Esophagus muscularis mucosa (tissue), 4 donors: Measurements from ENCODE around the gene SLC22A8. TPM values are rescaled to one million over a fixed set of nuclear protein-coding genes. Genes with fewer than 3 reads are reported as not detected.

Experiments used
- DNase-seq: peaks from one replicate; pipeline ENCODE4 v3.0.0-alpha.2; 2017; ENCODE audit errors: extremely low spot score
- H3K27ac ChIP-seq, 4 donors: fragments of 200-600 bp; sonication (generic); replicated peaks in 1 of 4; 1 replicate in 3 of 4; 2 replicates in 1 of 4; pipeline ENCODE4 v1.5.1; 2016 to 2019; ENCODE audit warnings: mild to moderate bottlenecking in 1 of 4
- H3K27me3 ChIP-seq, 4 donors: fragments of 200-600 bp; sonication (generic); one replicate each; pipeline versions ENCODE4 v1.5.1 to v1.6.0; 2016 to 2019
- H3K36me3 ChIP-seq, 4 donors: fragments of 200-600 bp; sonication (generic); one replicate each; pipeline ENCODE4 v1.5.1; 2016 to 2019
- H3K4me1 ChIP-seq, 4 donors: fragments of 200-600 bp; sonication (generic); one replicate each; pipeline ENCODE4 v1.5.1; 2016 to 2019
- H3K4me3 ChIP-seq, 4 donors: fragments of 200-600 bp; sonication (generic); 1 replicate in 2 of 4; 2 replicates in 2 of 4; pipeline ENCODE4 v1.5.1; 2016 to 2019; ENCODE audit warnings: mild to moderate bottlenecking in 4 of 4, moderate library complexity in 1 of 4
- H3K9me3 ChIP-seq, 4 donors: fragments of 200-600 bp; sonication (generic); 1 replicate in 3 of 4; 2 replicates in 1 of 4; pipeline ENCODE4 v1.5.1; 2016 to 2019
- EP300 ChIP-seq: sonication (generic); formaldehyde crosslinking; IDR thresholded peaks from one replicate; pipeline ENCODE4 v1.6.1; 2017; ENCODE audit warnings: antibody characterized with exemption
- POLR2A ChIP-seq: fragments of 450-650 bp; IDR thresholded peaks from one replicate; pipeline ENCODE4 v1.6.1; 2017; ENCODE audit warnings: antibody characterized with exemption, moderate library complexity, mild to moderate bottlenecking, low read depth
- POLR2AphosphoS5 ChIP-seq, 2 donors: sonication (generic); formaldehyde crosslinking; IDR thresholded peaks; one replicate each; pipeline ENCODE4 v1.6.1; 2017; ENCODE audit warnings: antibody characterized with exemption in 2 of 2
- WGBS: methylation state at CpG from one replicate; pipeline ENCODE4 v1.1.5; 2018; 5-methylcytosine and 5-hydroxymethylcytosine counted together
- intact Hi-C: fragments of 100-400 bp; cut with DNase I; formaldehyde crosslinking; loops from one replicate; pipeline ENCODE4 v1.15.1; 2023
- total RNA-seq, 4 donors: library from RNA; depleted of rRNA; stranded (reverse); fragments of >200 nt; gene quantifications; one replicate each; pipeline versions ENCODE4 v1.1.0 to v1.2.1, GENCODE V29; 2016
- TF ChIP-seq, protein P1 (sequence below), 3 experiments: fragments of 200-600 bp in 2 of 3; fragments of 450-650 bp in 1 of 3; sonication (generic) in 2 of 3; IDR thresholded peaks; one replicate each; pipeline ENCODE4 v1.5.1; 2017 to 2019; ENCODE audit warnings: antibody characterized with exemption in 3 of 3, mild to moderate bottlenecking in 2 of 3, moderate library complexity in 1 of 3

Gene SLC22A8
- total RNA-seq, 4 donors from 2014 or later = not detected

DNA sequence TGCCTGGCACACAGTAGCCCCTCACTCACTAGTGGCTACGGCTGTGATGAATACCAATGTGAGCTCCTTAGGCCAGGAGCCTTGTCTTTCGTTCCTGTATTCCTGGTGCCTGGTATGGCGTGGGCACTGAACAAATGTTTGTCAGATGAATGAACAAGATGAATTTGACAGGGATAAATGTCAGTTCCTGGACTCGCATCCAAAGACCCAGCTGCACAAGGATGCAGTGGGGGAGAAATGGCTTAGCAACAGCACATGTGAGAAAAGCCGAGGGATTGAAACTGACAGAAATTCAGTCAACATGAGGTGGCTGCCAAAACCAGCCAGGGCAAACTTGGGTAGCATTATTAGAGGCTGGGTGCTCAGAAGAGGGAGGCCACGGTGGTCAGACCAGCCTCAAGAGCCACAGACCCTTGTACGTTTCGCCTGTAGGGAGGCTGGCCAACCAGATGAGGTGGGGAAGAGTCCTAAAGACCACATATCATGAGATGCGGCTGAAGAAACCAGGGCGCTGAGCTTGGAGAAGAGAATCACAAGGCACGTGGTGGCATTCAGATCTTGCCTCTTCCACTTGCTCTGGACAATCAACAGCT, 7.7 kb upstream of the SLC22A8 start:
- peak overlapping the region in 2 of 4 donors; percentile 0 to 11 for H3K4me3 ChIP-seq
- H3K27me3 ChIP-seq = no peaks in the 10 kb centered on the region
- no peaks in the 10 kb centered on the region for H3K36me3 ChIP-seq
- H3K27ac ChIP-seq = peak overlapping the region in 1 of 4 donors; percentile 11
- no peak for DNase-seq
- 88% methylated on average over 10 of the region's 11 CpGs for WGBS
- no peak for TF ChIP-seq POLR2AphosphoS5 (IDR thresholded peaks at IDR 0.05)
- TF ChIP-seq POLR2A = no peak
- TF ChIP-seq, protein P1, sequence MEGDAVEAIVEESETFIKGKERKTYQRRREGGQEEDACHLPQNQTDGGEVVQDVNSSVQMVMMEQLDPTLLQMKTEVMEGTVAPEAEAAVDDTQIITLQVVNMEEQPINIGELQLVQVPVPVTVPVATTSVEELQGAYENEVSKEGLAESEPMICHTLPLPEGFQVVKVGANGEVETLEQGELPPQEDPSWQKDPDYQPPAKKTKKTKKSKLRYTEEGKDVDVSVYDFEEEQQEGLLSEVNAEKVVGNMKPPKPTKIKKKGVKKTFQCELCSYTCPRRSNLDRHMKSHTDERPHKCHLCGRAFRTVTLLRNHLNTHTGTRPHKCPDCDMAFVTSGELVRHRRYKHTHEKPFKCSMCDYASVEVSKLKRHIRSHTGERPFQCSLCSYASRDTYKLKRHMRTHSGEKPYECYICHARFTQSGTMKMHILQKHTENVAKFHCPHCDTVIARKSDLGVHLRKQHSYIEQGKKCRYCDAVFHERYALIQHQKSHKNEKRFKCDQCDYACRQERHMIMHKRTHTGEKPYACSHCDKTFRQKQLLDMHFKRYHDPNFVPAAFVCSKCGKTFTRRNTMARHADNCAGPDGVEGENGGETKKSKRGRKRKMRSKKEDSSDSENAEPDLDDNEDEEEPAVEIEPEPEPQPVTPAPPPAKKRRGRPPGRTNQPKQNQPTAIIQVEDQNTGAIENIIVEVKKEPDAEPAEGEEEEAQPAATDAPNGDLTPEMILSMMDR (IDR thresholded peaks at IDR 0.05) = no peak
- no peak for TF ChIP-seq EP300
- H3K9me3 ChIP-seq = no peaks in the 10 kb centered on the region
- H3K4me1 ChIP-seq = peaks cover 4 to 9% (median 7%) of the 10 kb centered on the region in 4 donors
- intact Hi-C loops = no loop called here

DNA sequence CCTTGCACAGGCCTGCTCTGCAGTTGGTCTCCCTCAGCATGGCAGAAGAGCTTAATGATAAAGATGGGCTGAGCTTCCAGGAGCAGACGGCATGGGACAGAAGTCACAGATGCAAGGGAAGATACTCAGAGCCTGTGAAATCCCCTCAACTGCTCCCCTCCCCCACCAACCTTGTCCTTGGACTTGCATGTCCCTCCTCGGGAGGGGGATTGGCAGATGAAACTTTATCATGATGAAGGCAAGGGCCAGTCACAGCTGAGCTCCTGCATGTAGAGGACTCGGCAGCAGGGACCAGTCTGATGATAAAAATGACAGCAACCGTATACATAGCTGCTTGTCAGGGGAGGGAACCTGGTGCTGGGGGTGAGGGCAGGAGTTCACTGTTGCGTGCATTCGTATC, 6.8 kb upstream of the SLC22A8 start:
- Histone ChIP-seq H3K36me3 (no peaks in the 10 kb centered on the region), H3K27me3 (no peaks in the 10 kb centered on the region), H3K9me3 (no peaks in the 10 kb centered on the region), H3K4me3 (no peak overlapping the region), H3K27ac (no peak overlapping the region), H3K4me1 (peaks cover 4 to 14% (median 11%) of the 10 kb centered on the region in 4 donors)
- WGBS = 68% methylated on average over 5 of the region's 6 CpGs
- TF ChIP-seq POLR2AphosphoS5 (IDR thresholded peaks at IDR 0.05) (no peak), EP300 (no peak), POLR2A (no peak)
- TF ChIP-seq, protein P1 (IDR thresholded peaks at IDR 0.05) = no peak
- no peak for DNase-seq
- intact Hi-C loops = no loop called here

DNA sequence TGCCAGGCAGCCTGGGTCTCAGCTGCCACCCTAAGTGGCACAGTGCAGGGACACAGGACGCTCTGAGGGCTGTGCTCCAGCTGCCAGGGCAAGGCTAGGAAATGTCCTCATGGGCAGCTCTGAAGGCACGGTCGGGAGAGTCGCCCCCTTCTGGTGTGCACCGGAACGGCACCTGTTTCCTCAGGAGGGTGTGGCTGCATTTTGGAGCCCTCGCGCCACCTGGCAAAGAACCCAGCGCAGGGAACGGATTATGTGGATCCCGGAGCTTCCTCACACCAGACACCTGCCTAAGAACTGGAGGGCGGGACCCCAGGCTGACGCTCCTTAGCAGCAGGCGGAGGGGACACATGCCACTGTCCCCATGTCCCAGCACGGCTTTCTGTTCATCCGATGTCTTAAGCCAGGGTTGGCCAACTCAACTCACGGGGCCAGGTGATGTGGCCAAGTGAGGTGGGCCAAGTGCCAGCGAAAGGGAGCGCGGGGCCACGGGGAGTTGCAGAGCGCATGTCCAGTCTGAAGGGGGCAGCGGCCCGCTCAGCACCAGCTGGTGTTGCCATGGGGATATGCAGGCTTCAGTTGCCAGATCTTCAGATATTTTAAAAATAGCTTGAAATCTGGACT, 5.1 kb upstream of the SLC22A8 start:
- TF ChIP-seq POLR2AphosphoS5 (IDR thresholded peaks at IDR 0.05) = no peak
- intact Hi-C loops = no loop called here
- Histone ChIP-seq H3K36me3 (no peaks in the 10 kb centered on the region), H3K4me3 (no peak overlapping the region), H3K27ac (no peak overlapping the region), H3K9me3 (no peaks in the 10 kb centered on the region), H3K4me1 (peaks cover 7 to 18% (median 17%) of the 10 kb centered on the region in 4 donors), H3K27me3 (peaks cover 0 to 4% (median 0%) of the 10 kb centered on the region in 4 donors)
- no peak for DNase-seq
- 51% methylated on average over 22 of the region's 24 CpGs for WGBS

DNA sequence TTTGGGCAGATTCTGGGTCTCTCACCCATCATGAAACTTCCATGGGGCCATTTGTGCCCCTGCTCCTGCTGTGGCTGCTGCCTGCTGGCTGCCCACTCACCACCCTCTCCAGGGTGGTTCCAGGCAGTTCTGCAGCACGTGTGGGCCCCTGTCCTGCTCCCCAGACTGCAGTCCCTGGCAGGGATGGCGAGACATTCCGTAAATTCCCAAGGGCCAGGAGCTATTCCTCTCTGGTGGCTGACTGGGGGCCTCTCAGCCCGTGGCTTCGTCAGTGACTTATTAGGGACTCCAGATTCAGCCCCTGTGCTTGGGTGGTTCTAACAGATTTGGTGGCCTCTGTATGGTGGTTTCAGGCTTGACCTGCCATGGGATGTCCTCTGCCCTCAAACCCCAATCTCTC, 3.9 kb upstream of the SLC22A8 start:
- TF ChIP-seq, protein P1 (IDR thresholded peaks at IDR 0.05) = no peak
- TF ChIP-seq POLR2A = no peak
- TF ChIP-seq EP300 = no peak
- no peak for TF ChIP-seq POLR2AphosphoS5 (IDR thresholded peaks at IDR 0.05)
- no peaks in the 10 kb centered on the region for H3K36me3 ChIP-seq
- no peak overlapping the region for H3K27ac ChIP-seq
- WGBS = 75% methylated on average over 5 of the region's 5 CpGs
- peaks cover 0 to 10% (median 0%) of the 10 kb centered on the region in 4 donors for H3K27me3 ChIP-seq
- intact Hi-C loops = no loop called here
- no peak for DNase-seq
- H3K4me1 ChIP-seq = peaks cover 7 to 21% (median 19%) of the 10 kb centered on the region in 4 donors
- H3K4me3 ChIP-seq = no peak overlapping the region
- H3K9me3 ChIP-seq = no peaks in the 10 kb centered on the region

DNA sequence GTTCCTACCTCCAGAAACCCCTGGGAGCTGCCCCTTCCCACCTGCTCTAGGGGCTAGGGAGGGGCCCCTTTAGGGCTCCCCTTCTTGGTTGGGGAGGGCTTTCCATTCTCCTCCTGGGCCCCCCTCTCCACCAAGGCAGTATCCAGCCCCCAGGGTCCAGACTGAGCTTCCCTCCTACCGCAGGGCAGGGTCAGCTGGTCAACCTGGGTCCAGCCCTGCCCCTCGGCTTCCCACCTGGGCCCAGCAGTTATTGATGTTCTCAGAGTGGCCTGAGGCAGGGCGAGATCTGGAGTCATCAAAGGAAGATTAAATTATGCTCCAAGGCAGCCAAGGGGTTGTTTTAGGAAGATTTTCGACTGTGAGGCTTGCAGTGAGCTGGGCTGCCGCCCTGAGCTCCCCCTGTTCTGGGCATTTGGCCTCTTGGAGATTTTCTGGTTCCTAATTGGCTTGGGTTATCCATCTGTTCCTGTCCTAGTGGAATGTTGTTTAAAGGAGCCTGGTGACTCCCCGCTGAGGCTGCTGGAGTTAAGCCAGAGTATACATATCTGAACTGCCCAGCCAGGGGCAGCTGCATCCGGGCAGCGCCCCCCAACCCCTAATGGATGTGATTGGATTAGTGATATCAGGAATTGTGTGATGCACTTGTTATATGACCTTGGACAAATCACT, 1.8 kb upstream of the SLC22A8 start:
- Histone ChIP-seq H3K9me3 (no peaks in the 10 kb centered on the region), H3K36me3 (no peaks in the 10 kb centered on the region), H3K27me3 (peaks cover 0 to 10% (median 0%) of the 10 kb centered on the region in 4 donors), H3K27ac (no peak overlapping the region), H3K4me1 (peaks cover 3 to 14% (median 11%) of the 10 kb centered on the region in 4 donors), H3K4me3 (no peak overlapping the region)
- 12% methylated on average over 5 of the region's 8 CpGs for WGBS
- TF ChIP-seq EP300 (no peak), POLR2A (no peak), POLR2AphosphoS5 (IDR thresholded peaks at IDR 0.05) (no peak)
- TF ChIP-seq, protein P1 (IDR thresholded peaks at IDR 0.05) = no peak
- intact Hi-C loops = no loop called here
- no peak for DNase-seq
